Measurements from ENCODE around the gene RGS19.

RGS19 gene

GRCh38 chr20:64076061-64076997 is 3.0 kb downstream of the RGS19 start:
- no peak for DNase-seq (ENCODE audit: low read depth, low spot score)
- no peak overlapping the region for H3K4me3 ChIP-seq (ENCODE audit: low read depth, low read length)
- no peak for TF ChIP-seq CTCF (IDR thresholded peaks at IDR 0.05; ENCODE audit: low read depth, low read length)
- in situ Hi-C loops (cut with HindIII; ENCODE audit: low sequenced_read_pairs) = no loop called here

- no peak for TF ChIP-seq CTCF (IDR thresholded peaks at IDR 0.05; ENCODE audit: low read depth, low read length)
- no peak overlapping the region for H3K4me3 ChIP-seq (ENCODE audit: low read depth, low read length)
- DNase-seq (ENCODE audit: low read depth, low spot score) = no peak
- in situ Hi-C loops (cut with HindIII; ENCODE audit: low sequenced_read_pairs) = no loop called here
Measured at GRCh38 chr20:64075556-64075955, 3.8 kb downstream of the RGS19 start.

GRCh38 chr20:64074963-64075362 is 4.4 kb downstream of the RGS19 start:
- no peak for TF ChIP-seq CTCF (IDR thresholded peaks at IDR 0.05; ENCODE audit: low read depth, low read length)
- no peak overlapping the region for H3K4me3 ChIP-seq (ENCODE audit: low read depth, low read length)
- no peak for DNase-seq (ENCODE audit: low read depth, low spot score)
- in situ Hi-C loops (cut with HindIII; ENCODE audit: low sequenced_read_pairs) = no loop called here

- H3K4me3 ChIP-seq (ENCODE audit: low read depth, low read length) = no peak overlapping the region
- in situ Hi-C loops (cut with HindIII; ENCODE audit: low sequenced_read_pairs) = no loop called here
- no peak for TF ChIP-seq CTCF (IDR thresholded peaks at IDR 0.05; ENCODE audit: low read depth, low read length)
- DNase-seq (ENCODE audit: low read depth, low spot score) = no peak
Measured at GRCh38 chr20:64074184-64074789, 5.0 kb downstream of the RGS19 start.

GRCh38 chr20:64073476-64074183 is 5.7 kb downstream of the RGS19 start:
- DNase-seq (ENCODE audit: low read depth, low spot score) = no peak
- TF ChIP-seq CTCF (IDR thresholded peaks at IDR 0.05; ENCODE audit: low read depth, low read length) = no peak
- H3K4me3 ChIP-seq (ENCODE audit: low read depth, low read length) = no peak overlapping the region
- in situ Hi-C loops (cut with HindIII; ENCODE audit: low sequenced_read_pairs) = no loop called here

GRCh38 chr20:64072498-64073063 is 6.7 kb downstream of the RGS19 start:
- no peak for TF ChIP-seq CTCF (IDR thresholded peaks at IDR 0.05; ENCODE audit: low read depth, low read length)
- in situ Hi-C loops (cut with HindIII; ENCODE audit: low sequenced_read_pairs) = no loop called here

More at GRCh38 chr20:64072498-64073063, 6.7 kb downstream of the RGS19 start:
- H3K4me3 ChIP-seq (ENCODE audit: low read depth, low read length) = no peak overlapping the region
- DNase-seq (ENCODE audit: low read depth, low spot score) = no peak
